Urinary bladder (tissue), 4 donors: Measurements from ENCODE around the gene XPO5. TPM values are rescaled to one million over a fixed set of nuclear protein-coding genes. Genes with fewer than 3 reads are reported as not detected.

Source experiments
- DNase-seq: peaks from one replicate; pipeline ENCODE4 v3.0.0-alpha.2; 2015; ENCODE audit errors: extremely low spot score
- H3K27ac ChIP-seq: one replicate; pipeline ENCODE4 v1.5.1; 2013; ENCODE audit warnings: low read depth, mild to moderate bottlenecking, moderate library complexity
- H3K36me3 ChIP-seq: one replicate; pipeline ENCODE4 v1.6.1; 2013; ENCODE audit warnings: mild to moderate bottlenecking, moderate library complexity; ENCODE audit not compliant: insufficient read depth
- H3K4me1 ChIP-seq: one replicate; pipeline ENCODE4 v1.6.1; 2013; ENCODE audit warnings: mild to moderate bottlenecking, moderate library complexity; ENCODE audit not compliant: insufficient read depth
- H3K4me3 ChIP-seq: one replicate; pipeline ENCODE4 v1.5.1; 2013; ENCODE audit warnings: low read depth, low read length
- WGBS: extraction: QIAGEN DNeasy Blood & Tissue Kit; methylation state at CpG from one replicate; pipeline ENCODE4 v1.1.7; 2013; 5-methylcytosine and 5-hydroxymethylcytosine counted together
- polyA plus RNA-seq: library from polyadenylated mRNA; stranded (reverse); fragments of 200-250 nt; gene quantifications from one replicate; pipeline ENCODE4 v1.2.3, GENCODE V29; 2013
- total RNA-seq: library from RNA; depleted of rRNA; stranded (reverse); fragments of >200 nt; gene quantifications from one replicate; pipeline ENCODE4 v1.2.3, GENCODE V29; 2014
- donor health status: healthy with polysubstance abuse.
- donor health status: healthy.

XPO5 gene
- total RNA-seq: 23.8 TPM
- 12.6 TPM for polyA plus RNA-seq

- Histone ChIP-seq H3K27ac (peak within 1 kb of the TSS; percentile 24), H3K4me1 (no peaks in the 10 kb centered on the region), H3K4me3 (peak within 1 kb of the TSS; percentile 88), H3K36me3 (no peaks in the 10 kb centered on the region)
- under 1% methylated on average over 76 of the region's 76 CpGs for WGBS
- DNase-seq: peak; percentile 62
Observed at GRCh38 chr6:43575772-43576551, at the start of gene XPO5, which contains the start of gene POLH. Gene XPO5 (minus strand): TSS chr6:43576038. CDS start chr6:43575864, 174 bp downstream. Gene POLH (plus strand): TSS chr6:43576185. CDS start chr6:43582320, 6,135 bp downstream.

- H3K36me3 ChIP-seq: peaks cover 3% of the 10 kb centered on the region
- H3K27ac ChIP-seq: no peak overlapping the region
- DNase-seq: no peak
- no peak overlapping the region for H3K4me3 ChIP-seq
- 94% methylated on average over 16 of the region's 16 CpGs for WGBS
- H3K4me1 ChIP-seq: no peaks in the 10 kb centered on the region
Observed at GRCh38 chr6:43625393-43625992, 49.7 kb upstream of the XPO5 start.

DNA sequence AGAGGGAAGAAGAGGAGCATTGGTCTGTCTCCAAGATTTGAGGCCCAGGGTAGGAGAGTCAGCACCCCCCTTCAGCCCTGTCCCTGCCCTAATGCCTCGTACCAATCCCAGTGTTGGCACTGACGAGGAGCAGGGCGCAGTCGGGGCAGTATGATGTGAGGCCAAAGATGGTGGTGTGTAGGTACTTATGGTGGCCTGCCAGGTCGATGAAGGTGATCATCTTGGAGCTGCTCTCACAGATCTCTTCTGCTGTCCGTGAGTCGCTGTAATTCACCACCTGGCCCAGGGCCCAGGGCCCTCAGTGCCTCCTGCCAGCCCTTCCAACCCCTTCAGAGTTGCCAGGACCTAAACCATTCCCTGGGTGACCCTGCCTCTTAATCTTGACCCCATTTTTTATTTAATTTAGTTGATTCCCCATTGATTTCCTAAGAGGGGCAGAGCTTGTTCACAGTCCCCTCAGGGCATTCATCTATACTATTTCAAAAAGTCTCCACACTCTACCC is 49.0 kb upstream of the XPO5 start:
- 86% methylated on average over 7 of the region's 7 CpGs for WGBS
- no peak overlapping the region for H3K27ac ChIP-seq
- peaks cover 3% of the 10 kb centered on the region for H3K36me3 ChIP-seq
- no peaks in the 10 kb centered on the region for H3K4me1 ChIP-seq
- no peak for DNase-seq
- no peak overlapping the region for H3K4me3 ChIP-seq

DNA sequence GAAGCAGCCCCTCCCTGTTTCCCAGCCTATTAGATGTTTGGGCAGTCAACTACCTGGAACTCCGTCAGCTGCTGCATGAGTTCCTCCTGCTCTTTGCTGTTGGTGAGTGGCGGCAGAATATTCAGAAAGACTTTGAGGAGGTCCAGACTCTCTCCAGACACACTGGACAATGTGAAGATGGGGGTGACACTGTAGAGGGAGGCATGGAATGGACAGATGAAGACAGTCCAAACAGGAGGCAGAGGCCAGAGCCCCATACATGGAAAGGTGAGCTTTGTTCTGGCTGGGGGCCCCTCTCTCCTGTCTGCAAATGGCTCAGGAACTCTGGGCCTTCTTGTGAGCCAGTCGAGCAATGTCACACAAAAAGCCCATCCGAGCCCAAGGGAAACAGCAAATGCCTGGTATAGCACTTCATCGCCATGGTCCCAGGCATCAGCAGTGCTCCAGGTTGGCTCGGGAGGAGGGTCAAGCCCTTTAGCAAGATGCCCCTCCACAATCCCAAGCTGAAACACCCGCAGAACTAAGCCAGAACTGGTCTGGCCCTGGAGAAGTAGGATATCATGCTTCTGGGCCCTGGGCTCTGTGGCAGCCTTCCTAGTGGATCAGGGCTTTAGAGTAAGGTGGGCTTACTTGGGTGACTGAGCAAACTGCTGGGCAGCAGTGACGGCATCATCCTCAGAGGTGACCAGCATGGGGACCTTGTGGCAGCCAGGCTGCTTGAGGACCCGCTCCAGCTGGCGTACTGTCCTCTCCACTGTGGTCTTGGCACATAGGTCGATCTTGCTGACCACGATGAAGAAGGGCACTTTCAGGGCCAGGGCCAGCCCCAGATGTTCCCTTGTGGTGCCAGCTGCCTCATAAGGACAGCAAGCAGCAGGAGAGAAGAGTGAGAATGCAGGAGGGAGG is 48.3 kb upstream of the XPO5 start:
- no peak overlapping the region for H3K27ac ChIP-seq
- WGBS: 90% methylated on average over 12 of the region's 12 CpGs
- DNase-seq: no peak
- H3K4me1 ChIP-seq: no peaks in the 10 kb centered on the region
- H3K4me3 ChIP-seq: no peak overlapping the region
- peaks cover 3% of the 10 kb centered on the region for H3K36me3 ChIP-seq

- 90% methylated on average over 10 of the region's 10 CpGs for WGBS
- DNase-seq: no peak
- H3K4me3 ChIP-seq: no peak overlapping the region
- H3K36me3 ChIP-seq: peaks cover 3% of the 10 kb centered on the region
- no peaks in the 10 kb centered on the region for H3K4me1 ChIP-seq
- no peak overlapping the region for H3K27ac ChIP-seq
Observed at GRCh38 chr6:43622541-43622940, 46.7 kb upstream of the XPO5 start.

DNA sequence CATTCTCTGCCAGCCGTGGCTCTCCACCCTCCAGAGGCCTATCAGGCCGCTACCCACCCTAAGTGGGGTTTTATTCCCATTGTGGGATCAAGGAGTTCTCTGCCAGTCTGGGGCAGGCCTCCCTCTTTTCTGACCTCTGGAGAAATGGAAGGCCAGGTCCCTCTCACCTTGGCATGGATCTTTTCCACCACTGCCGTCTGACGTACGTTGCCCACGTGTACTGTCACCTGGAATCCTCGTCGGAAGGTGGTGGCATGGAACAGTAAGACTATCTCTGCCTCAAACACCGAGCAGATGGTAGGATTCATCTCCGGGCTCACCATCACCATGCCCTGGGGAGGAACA is 46.0 kb upstream of the XPO5 start:
- WGBS: 90% methylated on average over 10 of the region's 10 CpGs
- Histone ChIP-seq H3K27ac (no peak overlapping the region), H3K4me1 (no peaks in the 10 kb centered on the region), H3K36me3 (peaks cover 3% of the 10 kb centered on the region), H3K4me3 (no peak overlapping the region)
- no peak for DNase-seq

DNA sequence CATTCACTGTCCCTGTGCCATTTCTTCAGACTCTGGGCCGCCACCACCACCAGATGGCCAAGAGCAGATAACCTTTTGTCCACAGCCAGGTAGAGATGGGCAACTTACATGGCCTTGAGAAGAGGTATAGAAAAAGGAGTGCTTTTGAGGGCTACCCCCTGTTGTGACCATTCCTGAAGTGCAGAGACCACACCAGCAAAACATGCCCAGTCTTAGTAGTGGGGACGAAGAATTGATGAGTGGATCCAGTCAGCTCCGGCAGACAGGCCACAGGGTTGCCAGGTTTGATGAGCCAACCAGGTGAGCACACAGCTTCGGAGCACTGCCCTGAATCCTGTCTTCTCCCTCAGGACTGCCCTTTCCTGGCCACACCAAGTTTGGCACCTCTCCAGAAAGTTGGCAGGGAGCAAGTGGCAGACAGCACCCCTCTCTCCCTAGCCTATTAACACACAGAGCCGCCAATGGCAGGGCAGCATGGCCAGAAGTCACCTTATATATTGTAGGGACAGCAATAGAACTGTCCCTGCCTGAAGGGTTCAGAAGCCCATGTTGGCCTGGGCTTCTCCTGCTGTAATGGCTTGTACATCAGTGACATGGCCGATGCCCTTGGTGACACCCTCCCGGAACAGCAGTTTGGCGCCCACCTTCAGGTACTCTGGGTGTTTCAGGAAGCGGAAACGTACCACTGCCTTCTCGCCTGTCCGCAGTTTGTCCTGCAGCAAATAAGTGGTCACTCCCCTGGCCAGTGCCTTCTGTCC is 45.4 kb upstream of the XPO5 start:
- no peak overlapping the region for H3K4me3 ChIP-seq
- no peak overlapping the region for H3K27ac ChIP-seq
- no peaks in the 10 kb centered on the region for H3K4me1 ChIP-seq
- 96% methylated on average over 12 of the region's 12 CpGs for WGBS
- DNase-seq: no peak
- H3K36me3 ChIP-seq: peaks cover 3% of the 10 kb centered on the region

- Histone ChIP-seq H3K36me3 (no peaks in the 10 kb centered on the region), H3K4me3 (no peak overlapping the region), H3K4me1 (no peaks in the 10 kb centered on the region), H3K27ac (no peak overlapping the region)
- WGBS: 95% methylated on average over 9 of the region's 9 CpGs
- DNase-seq: no peak
Observed at GRCh38 chr6:43616725-43617472, 41.1 kb upstream of the XPO5 start.

DNA sequence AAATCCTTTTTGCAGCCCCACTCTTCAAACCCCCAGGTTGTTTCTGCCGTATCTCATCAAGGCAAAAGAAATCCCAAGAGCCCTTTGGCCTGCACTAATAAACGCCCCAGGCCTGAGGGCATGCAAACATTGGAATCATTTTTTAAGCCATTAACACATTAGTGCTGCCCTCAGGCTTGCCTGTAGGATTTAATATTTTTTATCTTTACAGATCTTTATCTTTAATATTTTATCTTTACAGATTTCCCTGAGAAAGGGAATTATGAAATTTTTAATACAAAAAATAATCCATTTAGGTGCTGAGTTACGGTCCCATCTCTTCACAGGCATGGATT is 38.5 kb upstream of the XPO5 start:
- 79% methylated on average over 3 of the region's 3 CpGs for WGBS

DNA sequence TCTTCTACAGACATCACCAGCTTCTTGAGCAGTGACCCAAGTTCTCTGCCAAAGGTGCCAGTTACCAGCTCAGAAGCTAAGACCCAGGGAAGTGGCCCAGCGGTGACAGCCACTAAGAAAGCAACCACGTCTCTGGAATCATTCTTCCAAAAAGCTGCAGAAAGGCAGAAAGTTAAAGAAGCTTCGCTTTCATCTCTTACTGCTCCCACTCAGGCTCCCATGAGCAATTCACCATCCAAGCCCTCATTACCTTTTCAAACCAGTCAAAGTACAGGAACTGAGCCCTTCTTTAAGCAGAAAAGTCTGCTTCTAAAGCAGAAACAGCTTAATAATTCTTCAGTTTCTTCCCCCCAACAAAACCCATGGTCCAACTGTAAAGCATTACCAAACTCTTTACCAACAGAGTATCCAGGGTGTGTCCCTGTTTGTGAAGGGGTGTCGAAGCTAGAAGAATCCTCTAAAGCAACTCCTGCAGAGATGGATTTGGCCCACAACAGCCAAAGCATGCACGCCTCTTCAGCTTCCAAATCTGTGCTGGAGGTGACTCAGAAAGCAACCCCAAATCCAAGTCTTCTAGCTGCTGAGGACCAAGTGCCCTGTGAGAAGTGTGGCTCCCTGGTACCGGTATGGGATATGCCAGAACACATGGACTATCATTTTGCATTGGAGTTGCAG is 38.0 kb upstream of the XPO5 start:
- Histone ChIP-seq H3K4me3 (no peak overlapping the region), H3K4me1 (no peaks in the 10 kb centered on the region), H3K36me3 (no peaks in the 10 kb centered on the region), H3K27ac (no peak overlapping the region)
- no peak for DNase-seq
- 92% methylated on average over 6 of the region's 6 CpGs for WGBS

More for the DNA sequence above, 38.5 kb upstream of the XPO5 start:
- H3K36me3 ChIP-seq: no peaks in the 10 kb centered on the region
- no peak overlapping the region for H3K4me3 ChIP-seq
- H3K4me1 ChIP-seq: no peaks in the 10 kb centered on the region
- no peak for DNase-seq
- H3K27ac ChIP-seq: no peak overlapping the region

- H3K27ac ChIP-seq: no peak overlapping the region
- DNase-seq: no peak
- WGBS: 94% methylated on average over 5 of the region's 5 CpGs
- no peak overlapping the region for H3K4me3 ChIP-seq
- H3K36me3 ChIP-seq: no peaks in the 10 kb centered on the region
- no peaks in the 10 kb centered on the region for H3K4me1 ChIP-seq
Observed at GRCh38 chr6:43610431-43610830, 34.6 kb upstream of the XPO5 start.

DNA sequence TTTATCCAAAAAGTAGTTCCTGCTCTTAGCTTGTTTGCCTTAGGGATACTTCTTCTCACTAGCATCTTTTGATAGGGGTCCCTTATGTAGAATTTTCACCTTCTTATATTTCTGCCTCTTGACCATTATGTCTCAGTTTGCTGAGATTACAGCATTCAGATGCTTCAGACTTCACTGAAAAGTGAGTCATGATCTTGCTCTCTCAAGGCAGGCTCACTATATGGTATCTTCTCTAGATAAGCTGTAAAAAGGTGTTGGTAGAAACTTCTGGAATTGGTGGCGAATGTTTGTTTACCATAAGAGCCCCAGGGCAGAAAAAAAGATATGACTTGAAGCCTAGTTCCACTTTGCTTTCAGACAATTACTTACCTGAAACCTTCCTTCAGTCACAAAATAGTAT is 33.6 kb upstream of the XPO5 start:
- 97% methylated on average over 1 of the region's 1 CpG for WGBS
- Histone ChIP-seq H3K4me3 (no peak overlapping the region), H3K4me1 (no peaks in the 10 kb centered on the region), H3K36me3 (no peaks in the 10 kb centered on the region), H3K27ac (no peak overlapping the region)
- no peak for DNase-seq
